ENCODE measurements around the gene ZBED1.

GRCh38 chrX:2520539-2520938 is 19.8 kb upstream of the ZBED1 start:
- TF ChIP-seq SP1 (IDR thresholded peaks at IDR 0.05) (no peak), L3MBTL2 (conservative IDR thresholded peaks at IDR 0.05) (no peak), BHLHE40 (IDR thresholded peaks at IDR 0.05; ENCODE audit: borderline replicate concordance) (no peak), ARNT (IDR thresholded peaks at IDR 0.05) (no peak)
